GM19372 (cell line): ENCODE measurements around the gene PRKCZ.
"Not testable (repeated sequence)": the region's sequence is repeated elsewhere in the genome, so short reads cannot be mapped to it uniquely, and the experiment has no call there.

Source experiments
- ATAC-seq: cut with Tn5 transposase; IDR thresholded peaks from one replicate; pipeline ENCODE4 v1.9.1; 2021; ENCODE audit warnings: mild to moderate bottlenecking, low read depth, moderate library complexity; ENCODE audit not compliant: unreplicated experiment

PRKCZ gene

GRCh38 chr1:2130156-2130555 is 79.9 kb downstream of the PRKCZ start:
- ATAC-seq = no peak

DNA sequence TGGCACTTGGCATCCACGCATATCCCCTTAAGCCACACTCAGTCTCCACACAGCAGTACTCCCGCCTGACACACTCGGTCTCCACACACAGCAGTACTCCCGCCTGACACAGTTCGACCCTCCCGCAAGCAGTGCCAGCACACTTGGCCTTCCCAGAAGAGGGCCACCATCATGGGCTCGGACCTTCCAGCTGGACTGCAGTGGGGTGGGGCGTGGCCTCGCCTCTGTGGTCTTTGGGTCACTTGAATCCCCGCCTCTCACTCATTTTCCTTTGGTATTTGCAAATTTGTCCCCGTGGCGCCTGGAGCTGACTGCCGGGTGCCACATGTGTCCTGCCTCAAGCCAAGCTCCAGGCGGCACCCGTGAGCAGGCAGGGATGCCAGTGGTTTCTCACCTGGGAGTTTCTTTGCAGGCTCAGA is 80.7 kb downstream of the PRKCZ start:
- no peak for ATAC-seq

- ATAC-seq = no peak
Observed at GRCh38 chr1:2132222-2133038, 82.2 kb downstream of the PRKCZ start.

DNA sequence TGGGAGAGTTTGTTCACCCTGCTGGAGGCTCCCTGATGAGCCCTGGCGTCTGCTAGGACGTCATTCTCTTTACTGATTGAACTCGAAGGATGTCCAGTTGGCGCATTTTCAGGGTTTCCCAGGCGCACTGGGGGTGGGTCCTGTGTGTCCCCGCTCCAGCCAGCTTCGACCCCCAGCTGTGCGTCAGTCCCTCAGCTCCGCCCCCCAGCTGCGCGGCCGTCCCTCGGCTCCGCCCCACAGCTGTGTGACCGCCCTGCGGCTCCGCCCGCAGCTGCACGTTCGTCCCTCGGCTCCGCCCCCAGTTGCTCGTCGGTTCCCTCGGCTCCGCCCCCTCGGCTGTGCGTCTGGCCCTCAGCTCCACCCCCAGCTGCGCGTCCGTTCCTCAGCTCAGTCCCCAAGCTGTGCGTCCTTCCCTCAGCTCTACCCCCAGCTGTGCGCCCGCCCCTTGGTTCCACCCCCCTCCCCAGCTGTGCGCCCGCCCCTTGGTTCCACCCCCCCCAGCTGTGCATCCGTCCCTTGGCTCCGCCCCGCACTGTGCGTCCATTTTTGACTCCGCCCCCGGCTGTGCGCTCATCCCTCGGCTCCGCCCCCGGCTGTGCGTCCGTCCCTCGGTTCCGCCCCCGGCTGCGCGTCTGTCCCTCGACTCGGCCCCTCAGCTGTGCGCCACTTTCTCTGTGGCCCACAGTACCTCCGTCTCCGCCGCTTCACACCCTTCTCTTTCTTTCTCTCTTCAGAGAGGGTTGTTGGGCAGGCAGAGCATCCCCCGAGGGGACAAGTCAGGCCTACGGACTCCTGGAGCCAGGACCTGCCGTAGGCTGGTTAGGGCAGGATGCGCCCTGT is 83.0 kb downstream of the PRKCZ start:
- ATAC-seq = peak; percentile 92

- ATAC-seq = no peak
Observed at GRCh38 chr1:2133879-2134215, 83.6 kb downstream of the PRKCZ start.

GRCh38 chr1:2134266-2134620 is 84.0 kb downstream of the PRKCZ start:
- no peak for ATAC-seq

DNA sequence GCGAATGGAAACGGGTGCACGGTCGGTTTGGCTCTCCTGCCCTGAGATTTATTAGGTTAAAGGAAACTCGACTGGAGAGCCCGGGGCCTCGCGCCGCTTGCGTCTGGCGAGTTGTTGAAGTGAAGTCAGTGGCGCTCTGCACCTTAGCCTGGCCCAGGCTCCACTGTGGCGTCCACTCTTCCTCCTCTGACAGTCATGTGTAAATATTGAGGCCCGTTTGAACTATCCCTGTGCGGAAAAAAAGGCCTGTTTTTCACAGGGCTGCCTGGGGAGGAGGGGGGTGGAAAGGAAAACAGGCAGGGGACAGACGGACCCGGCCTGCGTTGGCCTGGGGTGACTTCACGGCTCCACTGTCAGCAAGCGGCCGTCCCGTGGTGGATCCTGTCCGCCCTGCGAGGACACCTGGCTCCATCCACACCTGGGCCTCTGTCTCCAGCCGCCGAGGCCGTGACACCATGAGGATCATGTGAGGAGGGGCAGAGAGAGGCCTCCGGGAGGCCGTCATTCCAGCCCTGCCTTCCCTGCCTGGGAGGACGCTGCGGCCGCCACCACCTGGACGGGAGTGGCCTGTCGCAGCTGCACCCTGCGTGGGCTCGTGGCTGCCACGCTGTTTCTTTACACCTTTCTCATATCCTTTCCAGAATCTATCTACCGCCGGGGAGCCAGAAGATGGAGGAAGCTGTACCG is 84.6 kb downstream of the PRKCZ start:
- ATAC-seq = no peak

DNA sequence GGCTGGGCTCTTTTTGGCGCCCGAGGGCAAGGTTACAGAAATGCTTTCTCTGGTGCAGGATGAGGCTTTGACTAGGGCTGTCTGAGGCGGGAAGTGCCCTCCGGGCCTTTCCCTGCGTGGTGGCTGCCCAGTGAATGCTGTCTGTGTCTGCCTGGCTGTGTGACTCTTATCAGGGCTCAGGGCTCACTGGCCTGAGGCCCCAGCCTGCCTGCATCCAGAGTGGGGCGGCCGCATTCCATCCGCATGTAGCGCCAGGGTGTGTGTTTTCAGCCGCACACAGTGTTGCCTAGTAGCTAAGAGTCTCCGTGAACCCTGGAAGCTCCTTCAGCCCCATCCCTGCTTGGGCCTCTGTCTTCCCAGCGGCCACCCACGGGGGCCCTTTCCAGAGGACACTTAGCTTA is 85.2 kb downstream of the PRKCZ start:
- ATAC-seq = no peak

DNA sequence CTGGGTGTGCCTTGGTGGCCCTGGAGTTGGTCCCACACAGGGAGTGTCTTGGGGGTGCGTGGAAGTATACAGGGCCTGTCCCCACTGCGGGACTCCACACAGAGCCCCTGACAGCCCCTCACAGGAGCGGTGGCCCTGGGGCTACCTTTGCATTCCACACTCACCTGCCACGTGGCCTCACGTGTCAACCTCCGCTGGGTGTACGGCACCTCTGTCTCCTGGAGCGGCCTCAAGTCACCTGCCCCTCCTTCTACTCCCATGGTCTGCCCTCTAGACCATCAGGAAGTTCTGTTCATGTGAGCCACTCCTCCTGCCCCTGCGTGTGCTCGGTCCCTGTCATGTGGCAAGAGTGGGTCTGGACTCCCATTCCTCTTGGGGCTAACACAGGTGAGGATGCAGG is 85.7 kb downstream of the PRKCZ start:
- no peak for ATAC-seq

DNA sequence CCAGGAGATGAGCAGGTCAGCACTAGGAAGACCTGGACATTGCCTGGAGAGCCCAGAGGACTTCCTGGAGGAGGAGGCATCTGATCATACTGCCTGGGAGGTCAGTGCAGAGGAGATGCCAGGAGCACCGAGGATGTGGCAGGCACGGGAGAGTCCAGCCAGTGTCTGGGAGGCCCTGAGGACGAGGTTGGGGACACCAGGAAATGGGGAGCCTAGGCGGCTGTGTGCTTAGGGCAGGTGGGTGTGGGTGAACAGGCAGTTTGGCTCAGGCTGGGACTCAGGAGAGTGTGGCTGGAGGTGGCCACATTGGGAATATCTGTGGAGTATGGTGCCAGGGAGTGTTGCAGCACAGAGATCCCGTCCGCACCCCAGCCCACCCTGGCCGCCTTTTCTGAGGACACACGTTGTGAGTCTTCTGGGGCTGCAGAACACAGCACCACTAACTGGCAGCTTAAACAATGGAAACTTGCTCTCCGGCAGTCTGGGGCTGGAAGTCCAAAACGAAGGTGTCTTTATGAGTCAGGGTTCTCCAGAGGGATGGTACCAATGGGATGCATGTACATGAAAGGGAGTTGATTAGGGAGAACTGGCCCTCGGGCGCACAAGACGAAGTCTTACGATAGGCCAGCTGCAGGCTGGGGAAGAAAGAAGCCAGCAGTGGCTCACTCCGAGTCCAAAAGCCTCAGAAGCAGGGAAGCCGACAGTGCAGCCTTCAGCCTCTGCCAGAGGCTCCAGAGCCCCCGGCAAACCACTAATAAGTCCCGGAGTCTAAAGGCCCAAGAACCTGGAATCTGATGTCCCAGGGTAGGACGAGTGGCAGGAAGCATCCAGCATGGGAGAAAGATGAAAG is 86.4 kb downstream of the PRKCZ start:
- ATAC-seq = no peak

GRCh38 chr1:2137257-2138121 is 87.3 kb downstream of the PRKCZ start:
- no peak for ATAC-seq

DNA sequence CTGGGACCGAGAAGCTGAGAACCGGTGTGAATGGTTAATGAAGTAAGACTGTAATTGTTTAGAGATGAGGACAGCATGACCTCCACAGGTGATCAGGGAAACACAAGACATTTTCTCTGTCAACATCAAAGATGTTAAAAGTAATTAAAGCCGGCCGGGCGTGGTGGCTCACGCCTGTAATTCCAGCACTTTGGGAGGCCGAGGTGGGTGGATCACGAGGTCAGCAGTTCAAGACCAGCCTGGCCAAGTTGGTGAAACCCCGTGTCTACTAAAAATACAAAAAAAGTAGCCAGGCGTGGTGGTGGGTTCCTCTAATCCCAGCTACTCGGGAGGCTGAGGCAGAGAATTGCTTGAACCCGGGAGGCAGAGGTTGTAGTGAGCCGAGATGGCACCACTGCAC is 88.9 kb downstream of the PRKCZ start:
- ATAC-seq = not testable (repeated sequence)

GRCh38 chr1:2141025-2141424 is 90.8 kb downstream of the PRKCZ start:
- ATAC-seq = no peak

GRCh38 chr1:2143814-2144500 is 93.7 kb downstream of the PRKCZ start:
- ATAC-seq = no peak

- no peak for ATAC-seq
Observed at GRCh38 chr1:2144501-2145090, 94.4 kb downstream of the PRKCZ start.

- no peak for ATAC-seq
Observed at GRCh38 chr1:2145946-2146835, 96.0 kb downstream of the PRKCZ start.

DNA sequence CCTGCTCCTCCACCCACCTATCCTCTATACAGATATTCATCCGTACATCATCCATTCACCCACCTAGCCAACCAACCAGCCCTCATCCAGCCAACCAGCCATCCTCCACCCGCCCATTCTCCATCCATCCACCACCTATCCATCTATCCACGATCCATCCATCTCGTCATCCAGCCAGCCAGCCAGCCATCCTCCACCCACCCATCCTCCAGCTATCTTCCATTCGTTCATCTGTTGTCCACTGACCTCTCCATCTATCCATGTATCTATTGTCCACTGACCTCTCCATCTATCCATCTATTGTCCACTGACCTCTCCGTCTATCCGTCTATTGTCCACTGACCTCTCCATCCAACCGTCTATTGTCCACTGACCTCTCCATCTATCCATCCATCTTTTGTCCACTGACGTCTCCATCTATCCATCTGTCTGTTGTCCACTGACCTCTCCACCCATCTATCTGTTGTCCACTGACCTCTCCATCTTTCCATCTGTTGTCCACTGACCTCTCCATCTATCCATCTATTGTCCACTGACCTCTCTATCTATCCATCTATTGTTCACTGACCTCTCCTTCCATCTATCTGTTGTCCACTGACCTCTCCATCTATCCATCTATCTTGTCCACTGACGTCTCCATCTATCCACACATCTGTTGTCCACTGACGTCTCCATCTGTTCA is 96.8 kb downstream of the PRKCZ start:
- ATAC-seq = no peak
